Activated CD8-positive, alpha-beta T cell treated with anti-CD3 and anti-CD28 coated beads for 36 hours (primary cell): ENCODE results near the gene PSMA1. TPM values are rescaled to one million over a fixed set of nuclear protein-coding genes. Genes with fewer than 3 reads are reported as not detected.

ENCODE experiments used
- ATAC-seq: fragments of 200-7000 bp; cut with Tn5 transposase; one replicate; pipeline ENCODE4 v1.10.0; 2021; ENCODE audit warnings: mild to moderate bottlenecking, moderate library complexity
- CTCF ChIA-PET: fragments of 350-600 bp; sonication (Branson Sonifier 250); formaldehyde crosslinking; loops from one replicate; lab custom pipeline; 2021; ENCODE audit warnings: antibody characterized with exemption; lab: Charles Lee
- POLR2A ChIA-PET: fragments of 350-600 bp; sonication (Branson Sonifier 250); formaldehyde crosslinking; loops from one replicate; lab custom pipeline; 2021; ENCODE audit warnings: antibody characterized with exemption; lab: Charles Lee
- DNase-seq: peaks from one replicate; pipeline ENCODE4 v3.0.0-alpha.2; 2020
- H3K27ac Mint-ChIP-seq: one replicate; pipeline ENCODE4 v1.8.0; 2021; ENCODE audit warnings: mild to moderate bottlenecking, mixed read lengths
- H3K27me3 Mint-ChIP-seq: one replicate; pipeline ENCODE4 v1.8.0; 2021; ENCODE audit warnings: mixed read lengths
- H3K36me3 Mint-ChIP-seq: one replicate; pipeline ENCODE4 v1.8.0; 2021; ENCODE audit warnings: low read depth, mixed read lengths
- H3K4me1 Mint-ChIP-seq: one replicate; pipeline ENCODE4 v1.8.0; 2021; ENCODE audit warnings: low read depth, mixed read lengths
- H3K4me3 Mint-ChIP-seq: one replicate; pipeline ENCODE4 v1.8.0; 2021; ENCODE audit warnings: mild to moderate bottlenecking, moderate library complexity, mixed read lengths
- H3K9me3 Mint-ChIP-seq: one replicate; pipeline ENCODE4 v1.8.0; 2021; ENCODE audit warnings: mixed read lengths
- CTCF ChIP-seq: fragments of 200-600 bp; IDR thresholded peaks from one replicate; pipeline ENCODE4 v1.8.0; 2022; ENCODE audit warnings: antibody characterized with exemption, mild to moderate bottlenecking
- intact Hi-C: fragments of 100-400 bp; cut with micrococcal nuclease; formaldehyde crosslinking; loops from one replicate; pipeline ENCODE4 v1.10.0; 2022
- total RNA-seq, 2 experiments: library from RNA; stranded (reverse); gene quantifications; one replicate each; pipeline ENCODE4 v1.2.3, GENCODE V29; 2021

PSMA1 gene
- total RNA-seq, 2 experiments from 2014 or later: 329 to 338 TPM

- TF ChIP-seq CTCF: no peak
- ChIA-PET CTCF (no interaction called here), POLR2A (interaction anchor here (0.6 kb wide), 1 partner anchor 18 kb away, joined by 3 read pairs; no protein-coding TSS in a partner anchor)
- peaks cover 23% of the 10 kb centered on the region for H3K4me1 Mint-ChIP-seq
- DNase-seq (no peak), ATAC-seq (no peak)
- no peak overlapping the region for H3K27ac Mint-ChIP-seq
- peaks cover 31% of the 10 kb centered on the region for H3K36me3 Mint-ChIP-seq
- no peaks in the 10 kb centered on the region for H3K9me3 Mint-ChIP-seq
- H3K27me3 Mint-ChIP-seq: no peaks in the 10 kb centered on the region
- H3K4me3 Mint-ChIP-seq: no peak overlapping the region
- intact Hi-C loops: loop anchor here (5.0 kb wide), 2 partner anchors 370 to 385 kb away; partner anchors contain the start of gene CYP2R1
Measured at GRCh38 chr11:14522245-14522644, 2.1 kb upstream of the PSMA1 start.

- H3K27ac Mint-ChIP-seq: peak overlapping the region; percentile 97
- POLR2A ChIA-PET: interaction anchor here (0.7 to 2.4 kb wide), 20 partner anchors 9 to 386 kb away, joined by 3 to 26 read pairs (median 4); partner anchors contain the start of genes COPB1, CYP2R1 and PDE3B
- H3K4me3 Mint-ChIP-seq: peak overlapping the region; percentile 93
- peaks cover 26% of the 10 kb centered on the region for H3K4me1 Mint-ChIP-seq
- DNase-seq (no peak), ATAC-seq (no peak)
- TF ChIP-seq CTCF: no peak
- intact Hi-C loops: loop anchor here (2.0 to 5.0 kb wide), 3 partner anchors 22 to 387 kb away; partner anchors contain the start of genes COPB1 and CYP2R1
- no peaks in the 10 kb centered on the region for H3K27me3 Mint-ChIP-seq
- CTCF ChIA-PET: interaction anchor here (0.7 to 1.5 kb wide), 7 partner anchors 23 to 387 kb away, joined by 3 to 6 read pairs (median 4); no protein-coding TSS in a partner anchor
- H3K36me3 Mint-ChIP-seq: peaks cover 34% of the 10 kb centered on the region
- H3K9me3 Mint-ChIP-seq: no peaks in the 10 kb centered on the region
Measured at GRCh38 chr11:14520747-14521151, 563 bp upstream of the PSMA1 start.

GRCh38 chr11:14519597-14519916 lies 629 bp downstream of the PSMA1 start:
- DNase-seq: peak; percentile 37

GRCh38 chr11:14518820-14519219 lies 1.4 kb downstream of the PSMA1 start:
- ATAC-seq (no peak), DNase-seq (no peak)
- H3K4me3 Mint-ChIP-seq: peak overlapping the region; percentile 93
- H3K27ac Mint-ChIP-seq: peak overlapping the region; percentile 97
- intact Hi-C loops: no loop called here
- CTCF ChIA-PET: no interaction called here
- H3K4me1 Mint-ChIP-seq: peaks cover 28% of the 10 kb centered on the region
- no peaks in the 10 kb centered on the region for H3K9me3 Mint-ChIP-seq
- H3K27me3 Mint-ChIP-seq: no peaks in the 10 kb centered on the region
- H3K36me3 Mint-ChIP-seq: peaks cover 44% of the 10 kb centered on the region
- POLR2A ChIA-PET: interaction anchor here (0.6 to 4.7 kb wide), 9 partner anchors 10 to 126 kb away, joined by 3 to 40 read pairs (median 10); partner anchors contain the start of genes COPB1 and PDE3B
- TF ChIP-seq CTCF: no peak

More at GRCh38 chr11:14519597-14519916, 629 bp downstream of the PSMA1 start:
- Mint-ChIP-seq H3K9me3 (no peaks in the 10 kb centered on the region), H3K4me1 (peaks cover 28% of the 10 kb centered on the region), H3K27me3 (no peaks in the 10 kb centered on the region), H3K27ac (peak overlapping the region; percentile 97), H3K4me3 (peak overlapping the region; percentile 93), H3K36me3 (peaks cover 40% of the 10 kb centered on the region)
- POLR2A ChIA-PET: interaction anchor here (0.9 to 2.4 kb wide), 15 partner anchors 10 to 387 kb away, joined by 3 to 26 read pairs (median 7); partner anchors contain the start of genes COPB1, CYP2R1 and PDE3B
- CTCF ChIA-PET: interaction anchor here (0.7 to 1.5 kb wide), 4 partner anchors 24 to 389 kb away, joined by 3 to 4 read pairs (median 4); no protein-coding TSS in a partner anchor
- ATAC-seq: peak; percentile 40
- intact Hi-C loops: no loop called here
- no peak for TF ChIP-seq CTCF

- Mint-ChIP-seq H3K4me1 (peaks cover 34% of the 10 kb centered on the region), H3K36me3 (peaks cover 54% of the 10 kb centered on the region), H3K9me3 (no peaks in the 10 kb centered on the region), H3K27ac (no peak overlapping the region), H3K4me3 (no peak overlapping the region), H3K27me3 (no peaks in the 10 kb centered on the region)
- ATAC-seq: no peak
- intact Hi-C loops: no loop called here
- POLR2A ChIA-PET: no interaction called here
- TF ChIP-seq CTCF: no peak
- CTCF ChIA-PET: no interaction called here
- DNase-seq: no peak
Measured at GRCh38 chr11:14513800-14514199, 6.4 kb downstream of the PSMA1 start.
